ENCODE results near the gene ELAVL1. TPM values are rescaled to one million over a fixed set of nuclear protein-coding genes. Genes with fewer than 3 reads are reported as not detected.
"Not testable (repeated sequence)": the region's sequence is repeated elsewhere in the genome, so short reads cannot be mapped to it uniquely, and the experiment has no call there.

ELAVL1 gene
- total RNA-seq, 1 donor from 2014 or later = 186 TPM

GRCh38 chr19:7923295-7924191, 81.9 kb downstream of the ELAVL1 start:
- H3K27me3 Mint-ChIP-seq (ENCODE audit: insufficient read depth) = peaks cover 9% of the 10 kb centered on the region

GRCh38 chr19:7922836-7923195, 82.6 kb downstream of the ELAVL1 start:
- DNase-seq (ENCODE audit: low spot score) = no peak
- H3K36me3 Mint-ChIP-seq (ENCODE audit: low read depth) = peaks cover 5% of the 10 kb centered on the region
- H3K27me3 Mint-ChIP-seq (ENCODE audit: insufficient read depth) = peaks cover 12% of the 10 kb centered on the region
- intact Hi-C loops (cut with micrococcal nuclease) = no loop called here
- H3K4me1 Mint-ChIP-seq (ENCODE audit: low read depth) = peaks cover 26% of the 10 kb centered on the region
- H3K4me3 Mint-ChIP-seq = no peak overlapping the region
- no peaks in the 10 kb centered on the region for H3K9me3 Mint-ChIP-seq
- H3K27ac Mint-ChIP-seq = no peak overlapping the region

More at GRCh38 chr19:7923295-7924191, 81.9 kb downstream of the ELAVL1 start:
- H3K27ac Mint-ChIP-seq = no peak overlapping the region
- peaks cover 7% of the 10 kb centered on the region for H3K36me3 Mint-ChIP-seq (ENCODE audit: low read depth)
- H3K4me3 Mint-ChIP-seq = no peak overlapping the region
- DNase-seq (ENCODE audit: low spot score) = no peak
- intact Hi-C loops (cut with micrococcal nuclease) = loop anchor here (2.0 kb wide), 1 partner anchor 71 kb away; no protein-coding TSS in a partner anchor
- peaks cover 29% of the 10 kb centered on the region for H3K4me1 Mint-ChIP-seq (ENCODE audit: low read depth)
- H3K9me3 Mint-ChIP-seq = no peaks in the 10 kb centered on the region

- no peak overlapping the region for H3K27ac Mint-ChIP-seq
- peaks cover 26% of the 10 kb centered on the region for H3K4me1 Mint-ChIP-seq (ENCODE audit: low read depth)
- H3K27me3 Mint-ChIP-seq (ENCODE audit: insufficient read depth) = peaks cover 12% of the 10 kb centered on the region
- H3K4me3 Mint-ChIP-seq = peak overlapping the region; percentile 86
- no peaks in the 10 kb centered on the region for H3K9me3 Mint-ChIP-seq
- intact Hi-C loops (cut with micrococcal nuclease) = loop anchor here (2.0 kb wide), 1 partner anchor 725 kb away; no protein-coding TSS in a partner anchor
- DNase-seq (ENCODE audit: low spot score) = no peak
- H3K36me3 Mint-ChIP-seq (ENCODE audit: low read depth) = peaks cover 5% of the 10 kb centered on the region
Measured at GRCh38 chr19:7921967-7922835, 83.2 kb downstream of the ELAVL1 start.

GRCh38 chr19:7921302-7921966, 84.0 kb downstream of the ELAVL1 start:
- Mint-ChIP-seq H3K4me3 (peak overlapping the region; percentile 86), H3K36me3 (ENCODE audit: low read depth) (peaks cover 3% of the 10 kb centered on the region), H3K4me1 (ENCODE audit: low read depth) (peaks cover 24% of the 10 kb centered on the region)

GRCh38 chr19:7920519-7921301, 84.7 kb downstream of the ELAVL1 start:
- H3K27me3 Mint-ChIP-seq (ENCODE audit: insufficient read depth) = peaks cover 12% of the 10 kb centered on the region
- peaks cover 22% of the 10 kb centered on the region for H3K4me1 Mint-ChIP-seq (ENCODE audit: low read depth)
- no peaks in the 10 kb centered on the region for H3K9me3 Mint-ChIP-seq
- peak overlapping the region; percentile 86 for H3K4me3 Mint-ChIP-seq
- peaks cover 2% of the 10 kb centered on the region for H3K36me3 Mint-ChIP-seq (ENCODE audit: low read depth)
- H3K27ac Mint-ChIP-seq = peak overlapping the region; percentile 93
- intact Hi-C loops (cut with micrococcal nuclease) = loop anchor here (1.0 to 2.0 kb wide), 8 partner anchors 17 to 724 kb away; partner anchors contain the start of genes MAP2K7, STXBP2 and TIMM44
- peak; percentile 92 for DNase-seq (ENCODE audit: low spot score)

More at GRCh38 chr19:7921302-7921966, 84.0 kb downstream of the ELAVL1 start:
- H3K27me3 Mint-ChIP-seq (ENCODE audit: insufficient read depth) = peaks cover 12% of the 10 kb centered on the region
- DNase-seq (ENCODE audit: low spot score) = no peak
- intact Hi-C loops (cut with micrococcal nuclease) = loop anchor here (2.0 kb wide), 1 partner anchor 725 kb away; no protein-coding TSS in a partner anchor
- H3K9me3 Mint-ChIP-seq = no peaks in the 10 kb centered on the region
- peak overlapping the region; percentile 93 for H3K27ac Mint-ChIP-seq

GRCh38 chr19:7919610-7920518, 85.6 kb downstream of the ELAVL1 start, which contains the start of gene SNAPC2:
Gene SNAPC2, plus strand, starts transcription at chr19:7920338. Its CDS starts 29 bp downstream, at chr19:7920367.
- Mint-ChIP-seq H3K27me3 (ENCODE audit: insufficient read depth) (peaks cover 18% of the 10 kb centered on the region), H3K9me3 (no peaks in the 10 kb centered on the region), H3K27ac (peak within 1 kb of the TSS; percentile 93), H3K36me3 (ENCODE audit: low read depth) (peaks cover 2% of the 10 kb centered on the region), H3K4me1 (ENCODE audit: low read depth) (peaks cover 22% of the 10 kb centered on the region), H3K4me3 (peak within 1 kb of the TSS; percentile 86)
- intact Hi-C loops (cut with micrococcal nuclease) = loop anchor here (1.0 to 2.0 kb wide), 8 partner anchors 17 to 723 kb away; partner anchors contain the start of genes MAP2K7, STXBP2 and TIMM44
- peak; percentile 96 for DNase-seq (ENCODE audit: low spot score)

GRCh38 chr19:7918615-7919421, 86.6 kb downstream of the ELAVL1 start:
- no peak for DNase-seq (ENCODE audit: low spot score)
- Mint-ChIP-seq H3K36me3 (ENCODE audit: low read depth) (peaks cover 2% of the 10 kb centered on the region), H3K27ac (no peak overlapping the region), H3K27me3 (ENCODE audit: insufficient read depth) (peaks cover 15% of the 10 kb centered on the region), H3K4me3 (peak overlapping the region; percentile 86), H3K9me3 (no peaks in the 10 kb centered on the region), H3K4me1 (ENCODE audit: low read depth) (peaks cover 22% of the 10 kb centered on the region)
- intact Hi-C loops (cut with micrococcal nuclease) = no loop called here

GRCh38 chr19:7918062-7918614, 87.3 kb downstream of the ELAVL1 start:
- DNase-seq (ENCODE audit: low spot score); H3K9me3 Mint-ChIP-seq; intact Hi-C loops (cut with micrococcal nuclease); H3K27ac Mint-ChIP-seq; H3K36me3 Mint-ChIP-seq (ENCODE audit: low read depth): not testable (repeated sequence)
- H3K27me3 Mint-ChIP-seq (ENCODE audit: insufficient read depth) = peaks cover 15% of the 10 kb centered on the region
- H3K4me1 Mint-ChIP-seq (ENCODE audit: low read depth) = peaks cover 22% of the 10 kb centered on the region
- H3K4me3 Mint-ChIP-seq = peak overlapping the region; percentile 49

- peak overlapping the region; percentile 85 for H3K4me3 Mint-ChIP-seq
- intact Hi-C loops (cut with micrococcal nuclease) = no loop called here
- peaks cover 15% of the 10 kb centered on the region for H3K27me3 Mint-ChIP-seq (ENCODE audit: insufficient read depth)
- H3K4me1 Mint-ChIP-seq (ENCODE audit: low read depth) = peaks cover 22% of the 10 kb centered on the region
- DNase-seq (ENCODE audit: low spot score) = peak; percentile 55
- peaks cover 9% of the 10 kb centered on the region for H3K36me3 Mint-ChIP-seq (ENCODE audit: low read depth)
- no peaks in the 10 kb centered on the region for H3K9me3 Mint-ChIP-seq
- no peak overlapping the region for H3K27ac Mint-ChIP-seq
Measured at GRCh38 chr19:7917267-7918061, 88.0 kb downstream of the ELAVL1 start.

GRCh38 chr19:7916955-7917266, 88.5 kb downstream of the ELAVL1 start:
- H3K27me3 Mint-ChIP-seq (ENCODE audit: insufficient read depth) = peaks cover 15% of the 10 kb centered on the region
- H3K4me1 Mint-ChIP-seq (ENCODE audit: low read depth) = peaks cover 18% of the 10 kb centered on the region
- H3K27ac Mint-ChIP-seq = peak overlapping the region; percentile 63
- DNase-seq (ENCODE audit: low spot score) = no peak
- H3K36me3 Mint-ChIP-seq (ENCODE audit: low read depth) = peaks cover 11% of the 10 kb centered on the region
- H3K4me3 Mint-ChIP-seq = peak overlapping the region; percentile 85
- H3K9me3 Mint-ChIP-seq = no peaks in the 10 kb centered on the region
- intact Hi-C loops (cut with micrococcal nuclease) = no loop called here
